Stomach (tissue), 4 donors: Measurements from ENCODE around the gene PDZRN3.

Experiments
- CTCF ChIP-seq, 7 experiments: fragments of 450-650 bp in 4 of 7; fragments of 200-600 bp in 3 of 7; sonication (generic) in 3 of 7; IDR thresholded peaks; one replicate each; pipeline ENCODE4 v1.5.1; 2016 to 2019; ENCODE audit warnings: antibody characterized with exemption in 7 of 7, control low read depth in 2 of 7, mild to moderate bottlenecking in 1 of 7
- EP300 ChIP-seq: sonication (generic); formaldehyde crosslinking; IDR thresholded peaks from one replicate; pipeline ENCODE4 v1.6.1; 2017; ENCODE audit warnings: antibody characterized with exemption

GRCh38 chr3:73504239-73504638, 120.5 kb downstream of the PDZRN3 start:
- TF ChIP-seq CTCF (IDR thresholded peaks at IDR 0.05) (no peak), EP300 (no peak)
